Activated CD4-positive, alpha-beta T cell treated with anti-CD3 and anti-CD28 coated beads, Interleukin-2, amount 50 U/mL, for 4 hours (primary cell): ENCODE results near the gene JHY.

Experiments
- DNase-seq, 2 experiments: peaks; one replicate each; pipeline ENCODE4 v3.0.0-alpha.2; 2020

JHY gene

GRCh38 chr11:122872046-122872445 lies 10.5 kb upstream of the JHY start:
- no peak for DNase-seq

- no peak for DNase-seq
These were observed 7.6 kb upstream of the JHY start for GRCh38 chr11:122874991-122875390.

- DNase-seq = no peak
These were observed 4.8 kb upstream of the JHY start for GRCh38 chr11:122877732-122878131.

DNA sequence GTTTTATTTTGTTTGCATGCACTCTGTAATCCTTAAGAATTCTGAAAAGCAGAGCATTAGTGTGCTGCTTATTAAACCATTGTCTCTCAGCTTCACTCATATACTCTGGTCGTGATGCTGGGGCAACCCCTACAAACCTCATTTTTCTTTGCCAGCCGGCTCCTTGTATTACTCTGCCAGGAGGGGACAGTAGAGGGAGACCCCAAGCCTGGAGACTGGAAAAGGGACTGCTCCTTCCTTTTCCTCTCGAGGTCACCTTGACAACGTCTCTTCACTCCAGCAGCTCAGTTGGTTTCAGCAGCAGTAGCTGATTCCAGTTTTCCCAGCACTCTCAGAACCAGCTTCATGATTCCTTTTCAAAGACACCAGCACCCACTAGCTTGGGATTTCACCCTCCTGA lies 2.8 kb upstream of the JHY start:
- DNase-seq = no peak

DNA sequence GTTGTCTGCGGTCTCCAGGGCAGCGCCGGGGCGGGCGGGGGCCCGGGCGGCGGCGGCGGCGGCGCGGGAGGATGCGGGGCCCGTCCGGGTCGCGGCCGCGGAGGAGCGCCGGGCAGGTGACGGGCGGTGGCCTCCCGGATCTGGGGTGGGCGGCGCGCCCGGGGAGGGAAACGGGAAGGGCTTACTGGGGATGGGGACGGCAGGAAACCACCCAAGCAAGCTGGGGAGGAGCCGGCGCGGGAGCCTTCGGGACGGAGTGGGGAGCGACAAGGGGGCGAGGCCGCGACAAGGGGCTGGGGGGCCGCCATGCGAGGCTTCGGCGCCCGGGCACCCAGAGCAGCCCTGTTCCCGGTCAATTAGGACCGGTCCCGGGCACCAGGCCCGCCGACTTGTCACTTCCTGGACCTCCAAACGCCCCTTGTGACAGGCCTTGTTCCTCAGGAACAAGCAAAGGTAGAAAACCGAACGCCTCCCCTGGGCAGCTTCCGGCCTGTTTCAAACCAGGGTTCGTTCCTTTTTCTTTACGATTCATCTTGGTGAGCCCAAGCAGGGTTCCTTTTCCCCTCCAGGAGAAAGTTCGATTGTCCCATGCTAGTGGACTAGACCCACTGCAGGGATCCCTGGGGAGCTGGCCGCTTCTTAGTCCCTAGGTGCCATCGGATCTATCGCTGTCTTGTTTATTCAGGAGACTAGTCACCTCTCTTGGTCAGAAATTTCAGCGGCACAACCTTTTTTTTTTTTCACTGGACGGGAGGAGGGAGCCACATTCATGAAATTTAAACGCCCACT lies 492 bp downstream of the JHY start:
- DNase-seq = peak; percentile 15 to 23

GRCh38 chr11:122883646-122883979 lies 1.1 kb downstream of the JHY start:
- no peak for DNase-seq

GRCh38 chr11:122888162-122888561 lies 5.6 kb downstream of the JHY start:
- no peak for DNase-seq

DNA sequence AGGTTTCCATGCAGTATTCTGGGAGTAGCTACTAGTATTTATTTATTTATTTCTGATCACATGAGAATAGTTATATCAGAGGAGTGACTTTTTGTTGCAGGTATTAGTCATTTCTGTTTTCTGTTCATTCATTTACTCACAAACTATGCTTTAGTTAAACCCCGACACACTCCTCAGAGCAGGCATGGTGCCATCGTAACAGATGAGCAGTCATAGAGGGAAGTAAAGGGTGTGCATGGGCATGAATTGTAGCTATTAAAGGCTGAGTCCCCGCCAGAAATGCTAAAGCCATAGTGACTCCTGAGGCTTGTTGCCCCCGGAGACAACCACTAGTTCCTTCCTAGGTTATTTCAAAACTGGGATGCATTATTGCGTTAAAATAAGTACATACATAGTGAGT lies 10.6 kb downstream of the JHY start:
- DNase-seq = no peak

DNA sequence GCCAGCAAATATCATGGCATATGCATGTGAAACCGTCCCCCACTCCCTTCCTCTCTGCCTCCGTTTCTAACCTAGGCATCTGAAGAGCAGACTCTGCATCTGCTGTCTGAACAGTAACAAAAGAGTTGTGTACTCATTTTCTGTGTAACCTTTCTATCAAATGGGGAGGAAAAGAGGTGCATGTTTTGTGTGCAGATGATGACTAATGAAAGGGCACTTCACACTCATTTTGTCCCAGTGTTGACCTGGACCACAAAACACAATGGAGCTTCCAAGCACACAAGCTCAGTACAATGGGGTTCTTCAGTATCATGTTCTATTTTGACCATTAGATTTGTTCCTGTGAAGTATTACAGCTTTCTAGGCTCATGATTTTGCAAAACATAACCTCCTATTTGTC lies 13.0 kb downstream of the JHY start:
- DNase-seq = no peak

DNA sequence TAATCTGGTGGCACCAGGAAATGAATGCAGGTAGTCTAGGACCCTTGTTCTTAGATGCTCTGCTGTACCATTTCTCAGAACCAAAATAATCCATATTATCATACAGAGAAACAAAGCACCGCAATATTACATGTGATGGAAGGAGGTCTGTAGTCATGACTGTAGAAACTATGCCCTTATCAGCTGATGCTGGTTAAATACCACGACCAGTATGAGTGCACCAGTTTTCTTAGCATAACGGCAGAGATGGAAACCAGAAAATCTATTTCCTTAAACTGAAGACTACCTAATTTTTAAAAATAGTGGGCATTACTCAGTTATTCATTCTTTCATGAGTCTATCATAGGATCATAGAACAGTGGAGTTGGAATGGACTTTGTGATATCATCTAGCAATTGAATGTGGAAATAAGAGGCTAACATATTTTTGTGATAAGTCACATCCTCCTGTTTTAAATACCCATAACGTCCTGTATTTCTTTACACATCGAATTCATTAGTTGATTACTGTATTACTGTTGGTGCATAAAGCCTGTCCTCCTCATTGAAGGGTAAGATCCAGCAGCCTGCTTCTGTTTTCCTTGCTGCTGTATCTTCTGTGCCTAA lies 15.1 kb downstream of the JHY start:
- no peak for DNase-seq

DNA sequence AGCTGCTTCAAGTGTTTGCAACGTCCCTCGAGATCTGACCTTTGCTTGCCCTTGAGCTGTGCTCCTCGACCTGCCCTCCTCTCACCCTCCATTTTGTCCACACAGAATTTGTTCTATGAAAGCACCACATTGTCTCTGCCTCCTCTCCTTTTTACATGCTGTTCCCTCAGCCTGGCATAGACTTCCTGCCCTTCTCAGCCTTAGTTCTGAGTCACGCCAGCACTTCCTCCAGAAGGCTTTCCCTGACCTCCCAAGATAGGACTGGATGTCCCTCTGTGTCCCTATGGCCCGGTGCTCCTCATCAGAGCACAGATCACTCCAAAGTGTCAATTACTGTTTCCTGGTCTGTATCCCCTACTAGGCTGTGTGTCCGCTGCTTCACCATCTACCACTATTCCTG lies 16.2 kb downstream of the JHY start:
- no peak for DNase-seq

- no peak for DNase-seq
These were observed 18.1 kb downstream of the JHY start for GRCh38 chr11:122900587-122901202.

GRCh38 chr11:122902951-122903350 lies 20.4 kb downstream of the JHY start:
- DNase-seq = no peak

DNA sequence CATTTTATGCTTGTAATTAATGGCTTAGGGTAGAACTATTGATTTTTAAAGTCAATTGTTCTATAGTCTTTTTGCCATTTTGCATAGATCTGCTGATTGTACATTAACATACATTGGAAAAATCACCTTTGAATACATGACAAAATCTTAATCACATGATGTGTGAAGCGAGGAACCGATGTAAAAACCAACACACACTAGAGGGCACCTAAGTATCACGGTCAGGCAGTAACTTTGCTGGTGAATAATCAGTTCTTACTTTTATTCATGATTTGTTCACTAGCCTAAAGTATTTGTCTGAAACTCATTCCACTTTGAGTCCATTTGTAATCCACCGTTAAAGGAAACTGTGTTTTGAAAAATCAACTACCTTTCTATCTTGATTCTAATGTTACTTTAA lies 28.2 kb downstream of the JHY start:
- DNase-seq = no peak

GRCh38 chr11:122917311-122917710 lies 34.8 kb downstream of the JHY start:
- no peak for DNase-seq

GRCh38 chr11:122918734-122919133 lies 36.2 kb downstream of the JHY start:
- no peak for DNase-seq

DNA sequence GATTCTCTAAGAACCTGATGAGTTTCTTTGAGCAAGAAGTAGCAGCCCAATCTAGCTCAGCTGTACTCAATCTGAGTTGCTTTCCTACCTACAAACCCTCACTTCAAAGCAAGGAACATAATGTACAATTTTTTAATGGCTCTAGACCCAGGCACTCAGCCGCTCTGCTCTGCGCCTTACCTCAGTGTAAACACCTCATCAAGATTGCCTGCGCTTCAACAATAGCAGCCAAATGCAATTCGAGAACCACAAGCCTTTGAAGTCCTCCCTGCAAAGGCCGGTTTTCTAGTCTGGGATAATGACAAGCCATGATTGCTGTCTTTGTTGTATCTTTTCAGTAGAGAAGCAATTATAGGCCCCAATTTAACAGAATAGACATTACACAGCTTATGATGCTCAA lies 38.0 kb downstream of the JHY start:
- no peak for DNase-seq

DNA sequence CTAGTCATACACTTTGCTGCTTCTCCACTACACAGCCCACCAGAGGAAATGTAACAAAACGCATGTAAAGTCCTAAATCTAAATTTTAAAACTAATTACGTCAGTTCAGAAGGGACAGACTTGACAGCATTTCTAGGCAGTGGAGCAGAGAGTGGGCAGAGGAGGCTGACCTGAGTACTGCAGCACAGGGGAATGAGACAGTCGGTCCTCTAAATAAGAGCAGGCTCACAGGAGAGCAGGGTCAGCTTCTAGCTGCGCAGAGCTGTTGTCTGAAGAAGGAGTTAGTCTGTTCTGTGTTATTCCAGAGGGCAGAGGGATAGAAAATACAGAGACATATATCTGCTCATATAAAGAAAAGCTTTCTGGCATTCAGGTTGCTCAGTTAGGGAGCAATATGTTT lies 40.3 kb downstream of the JHY start:
- DNase-seq = no peak

GRCh38 chr11:122923302-122923701 lies 40.7 kb downstream of the JHY start:
- no peak for DNase-seq

DNA sequence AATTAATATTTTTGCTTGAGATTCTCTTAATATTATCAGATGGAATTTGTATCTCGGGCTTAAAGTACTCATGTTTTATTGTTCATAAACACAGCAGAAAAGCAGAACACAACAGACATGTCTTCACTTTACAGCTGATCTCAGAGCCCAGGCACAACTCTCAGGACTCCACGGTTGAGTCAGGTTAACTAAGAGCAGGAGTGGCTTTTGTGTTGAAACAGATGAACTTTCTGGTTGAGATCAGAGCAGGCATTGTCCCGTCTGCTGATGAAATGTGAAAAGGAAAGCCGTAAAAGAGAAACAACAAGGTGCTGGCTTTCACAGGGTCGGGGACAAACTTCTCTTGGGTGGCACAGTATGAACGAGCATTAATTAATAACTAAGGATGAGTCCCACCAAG lies 49.0 kb downstream of the JHY start:
- DNase-seq = no peak

- no peak for DNase-seq
These were observed 50.9 kb downstream of the JHY start for GRCh38 chr11:122933416-122933815.

DNA sequence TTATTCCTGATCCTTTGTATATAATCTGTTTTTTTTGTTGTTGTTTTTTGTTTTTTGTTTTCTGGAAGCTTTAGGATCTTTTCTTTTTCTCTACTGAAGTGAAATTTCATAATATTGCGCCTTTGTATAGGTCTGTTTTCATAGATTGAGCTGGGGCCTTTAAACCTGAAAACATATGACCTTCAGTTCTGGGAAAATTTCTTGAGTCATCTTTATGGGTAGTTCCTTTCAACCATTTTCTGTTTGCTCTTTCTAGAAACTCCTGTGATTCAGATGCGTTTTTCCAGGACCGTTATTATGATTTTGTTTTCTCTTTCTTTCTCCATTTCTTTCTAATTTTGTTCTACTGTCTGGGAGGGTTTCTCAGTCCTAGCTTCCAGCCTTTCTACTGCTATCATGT lies 55.4 kb downstream of the JHY start:
- DNase-seq = no peak

DNA sequence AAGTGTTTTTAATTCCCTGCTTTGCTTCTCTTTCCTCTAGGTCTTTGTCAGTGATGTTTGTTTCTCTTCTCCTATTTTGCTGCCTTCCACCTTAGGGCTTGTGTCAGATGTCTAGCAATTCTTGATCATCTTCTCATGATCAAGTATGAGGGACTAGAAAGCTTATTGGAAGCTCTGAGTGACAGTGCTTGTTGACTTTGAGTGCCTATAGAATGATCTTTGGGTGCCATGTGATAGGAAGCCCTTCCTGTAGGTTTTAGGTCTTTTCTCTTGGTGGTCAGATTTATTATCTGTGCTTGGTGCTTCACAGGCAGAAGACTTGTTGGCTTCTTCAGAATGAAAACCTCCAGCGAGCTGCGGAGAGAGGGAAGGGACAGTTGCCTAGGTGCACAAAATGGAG lies 56.0 kb downstream of the JHY start:
- DNase-seq = no peak

DNA sequence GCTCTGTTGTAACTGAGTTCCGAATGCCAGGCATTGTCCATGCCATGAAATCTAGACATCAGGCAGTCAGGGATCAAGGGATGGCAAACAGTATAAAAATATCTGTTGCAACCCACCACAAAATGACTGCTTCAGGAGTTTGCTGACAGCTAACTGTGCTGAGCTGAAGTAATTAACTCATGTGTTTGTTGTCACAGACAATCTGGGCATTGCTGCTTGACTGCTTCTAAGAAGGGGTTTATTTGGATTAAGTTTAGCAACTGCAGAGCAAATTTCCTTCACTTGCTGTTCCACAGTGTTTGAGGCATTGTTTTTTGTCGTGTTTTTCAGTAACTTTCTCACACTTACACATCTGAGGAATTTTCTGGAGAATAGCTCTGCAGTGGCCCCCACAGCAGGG lies 68.7 kb downstream of the JHY start:
- no peak for DNase-seq

DNA sequence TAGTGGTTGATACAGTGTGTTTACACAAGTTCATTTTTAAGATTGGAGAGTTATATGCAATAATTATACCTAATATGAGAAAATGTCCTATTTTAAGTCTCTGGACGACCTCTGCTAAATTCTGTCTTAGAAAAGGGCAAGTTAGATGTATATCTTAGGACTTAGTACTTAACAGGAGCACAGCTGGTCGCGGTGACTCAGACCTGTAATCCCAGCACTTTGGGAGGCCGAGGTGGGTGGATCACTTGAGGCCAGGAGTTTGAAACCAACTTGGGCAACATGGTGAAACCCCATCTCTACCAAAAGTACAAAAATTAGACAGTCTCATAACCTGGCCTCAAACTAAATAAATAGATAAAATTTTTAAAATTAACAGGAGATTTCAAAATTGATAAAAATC lies 71.9 kb downstream of the JHY start:
- no peak for DNase-seq
